ENCODE data around the gene ZNF419.

Gene ZNF419

DNA sequence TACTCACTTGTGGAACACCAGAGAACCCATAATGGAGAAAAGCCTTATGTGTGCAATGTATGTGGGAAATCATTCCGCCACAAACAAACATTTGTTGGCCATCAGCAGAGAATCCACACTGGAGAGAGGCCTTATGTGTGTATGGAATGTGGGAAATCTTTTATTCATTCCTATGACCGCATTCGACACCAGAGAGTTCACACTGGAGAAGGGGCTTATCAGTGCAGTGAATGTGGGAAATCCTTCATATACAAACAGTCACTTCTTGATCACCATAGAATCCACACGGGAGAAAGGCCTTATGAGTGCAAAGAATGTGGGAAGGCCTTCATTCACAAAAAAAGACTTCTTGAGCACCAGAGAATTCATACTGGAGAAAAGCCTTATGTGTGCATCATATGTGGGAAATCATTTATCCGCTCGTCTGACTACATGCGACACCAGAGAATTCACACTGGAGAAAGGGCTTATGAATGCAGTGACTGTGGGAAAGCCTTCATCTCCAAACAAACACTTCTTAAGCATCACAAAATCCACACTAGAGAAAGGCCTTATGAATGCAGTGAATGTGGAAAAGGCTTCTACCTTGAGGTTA lies 50.5 kb downstream of the ZNF419 start:
- DNase-seq = no peak

Measured in NCI-H2081 (cell line).